Hematopoietic multipotent progenitor cell treated with erythropoietin and hydrocortisone succinate and interleukin-3 and kit ligand, for 17 days (in vitro differentiated cells): ENCODE results near the gene ZDHHC5.
A peak's percentile ranks its signal among the peaks of the same experiment; 100 is the strongest.

ENCODE experiments used
- DNase-seq: peaks from one replicate; pipeline ENCODE4 v3.0.0-alpha.2; 2015; ENCODE audit warnings: low spot score

ZDHHC5 gene, protein sequence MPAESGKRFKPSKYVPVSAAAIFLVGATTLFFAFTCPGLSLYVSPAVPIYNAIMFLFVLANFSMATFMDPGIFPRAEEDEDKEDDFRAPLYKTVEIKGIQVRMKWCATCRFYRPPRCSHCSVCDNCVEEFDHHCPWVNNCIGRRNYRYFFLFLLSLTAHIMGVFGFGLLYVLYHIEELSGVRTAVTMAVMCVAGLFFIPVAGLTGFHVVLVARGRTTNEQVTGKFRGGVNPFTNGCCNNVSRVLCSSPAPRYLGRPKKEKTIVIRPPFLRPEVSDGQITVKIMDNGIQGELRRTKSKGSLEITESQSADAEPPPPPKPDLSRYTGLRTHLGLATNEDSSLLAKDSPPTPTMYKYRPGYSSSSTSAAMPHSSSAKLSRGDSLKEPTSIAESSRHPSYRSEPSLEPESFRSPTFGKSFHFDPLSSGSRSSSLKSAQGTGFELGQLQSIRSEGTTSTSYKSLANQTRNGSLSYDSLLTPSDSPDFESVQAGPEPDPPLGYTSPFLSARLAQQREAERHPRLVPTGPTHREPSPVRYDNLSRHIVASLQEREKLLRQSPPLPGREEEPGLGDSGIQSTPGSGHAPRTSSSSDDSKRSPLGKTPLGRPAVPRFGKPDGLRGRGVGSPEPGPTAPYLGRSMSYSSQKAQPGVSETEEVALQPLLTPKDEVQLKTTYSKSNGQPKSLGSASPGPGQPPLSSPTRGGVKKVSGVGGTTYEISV

GRCh38 chr11:57667736-57668433, at the start of gene ZDHHC5:
Gene ZDHHC5 (plus strand): TSS chr11:57668114. CDS start chr11:57673091, 4,977 bp downstream.
- DNase-seq: no peak

DNA sequence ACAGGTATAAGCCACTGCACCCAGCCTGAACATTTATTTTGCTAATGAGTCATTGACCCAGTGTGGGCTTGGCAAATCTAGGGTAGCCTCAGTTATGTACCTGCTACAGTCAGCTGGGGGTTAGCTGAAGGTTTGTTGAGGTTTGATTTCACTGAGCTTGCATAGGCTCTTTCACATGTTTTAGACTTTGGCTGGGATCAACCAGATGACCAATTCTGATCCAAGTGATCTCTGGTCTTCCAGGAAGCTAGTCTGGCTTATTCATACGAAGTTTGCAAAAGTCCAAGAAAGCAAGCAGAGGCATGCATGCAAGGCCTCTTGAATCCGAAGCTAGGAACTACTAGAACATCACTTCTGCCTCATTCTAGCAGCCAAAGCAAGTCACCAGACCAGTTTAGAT, 49.5 kb upstream of the ZDHHC5 start:
- DNase-seq: no peak

DNA sequence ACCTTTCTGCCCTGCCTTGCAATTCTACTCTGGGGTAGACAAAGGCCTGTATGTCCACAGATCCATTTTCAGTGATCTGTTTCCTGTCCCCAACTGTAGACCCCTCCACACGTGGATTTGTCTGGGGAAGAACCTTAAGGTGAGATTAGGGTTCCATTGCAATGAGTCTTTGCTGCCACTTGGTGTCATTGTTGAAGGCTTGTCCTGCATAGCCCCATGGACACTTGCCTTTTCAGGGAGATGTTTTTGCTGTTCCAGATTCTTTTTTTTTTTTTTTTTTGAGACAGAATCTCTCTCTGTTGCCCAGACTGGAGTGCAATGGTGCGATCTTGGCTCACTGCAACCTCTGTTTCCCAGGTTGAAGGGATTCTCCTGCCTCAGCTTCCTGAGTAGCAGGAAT, 48.6 kb upstream of the ZDHHC5 start:
- DNase-seq: no peak

DNA sequence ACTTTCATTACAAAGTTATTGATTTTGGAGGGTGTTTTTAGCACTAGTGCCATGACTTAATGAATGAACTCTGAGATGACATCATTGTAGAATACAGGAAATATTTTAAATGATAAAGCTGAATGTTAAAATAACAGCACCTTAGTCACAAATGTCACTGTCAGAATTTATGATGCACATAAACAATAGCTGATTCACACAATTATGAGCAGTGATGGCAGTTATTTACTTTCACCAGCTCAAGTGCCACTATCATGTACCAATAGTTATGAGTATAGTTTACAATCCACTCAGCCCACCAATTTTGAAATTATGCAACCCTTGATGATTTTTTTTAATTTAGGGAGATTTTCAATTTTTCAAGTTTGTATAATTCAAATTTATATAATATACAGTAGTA, 47.4 kb upstream of the ZDHHC5 start:
- DNase-seq: no peak

GRCh38 chr11:57622263-57622662, 45.7 kb upstream of the ZDHHC5 start:
- no peak for DNase-seq

GRCh38 chr11:57624864-57625263, 43.0 kb upstream of the ZDHHC5 start:
- no peak for DNase-seq

- DNase-seq: no peak
Observed at GRCh38 chr11:57626895-57627294, 41.0 kb upstream of the ZDHHC5 start.

- DNase-seq: no peak
Observed at GRCh38 chr11:57630171-57630570, 37.7 kb upstream of the ZDHHC5 start.

- no peak for DNase-seq
Observed at GRCh38 chr11:57632116-57632515, 35.8 kb upstream of the ZDHHC5 start.

DNA sequence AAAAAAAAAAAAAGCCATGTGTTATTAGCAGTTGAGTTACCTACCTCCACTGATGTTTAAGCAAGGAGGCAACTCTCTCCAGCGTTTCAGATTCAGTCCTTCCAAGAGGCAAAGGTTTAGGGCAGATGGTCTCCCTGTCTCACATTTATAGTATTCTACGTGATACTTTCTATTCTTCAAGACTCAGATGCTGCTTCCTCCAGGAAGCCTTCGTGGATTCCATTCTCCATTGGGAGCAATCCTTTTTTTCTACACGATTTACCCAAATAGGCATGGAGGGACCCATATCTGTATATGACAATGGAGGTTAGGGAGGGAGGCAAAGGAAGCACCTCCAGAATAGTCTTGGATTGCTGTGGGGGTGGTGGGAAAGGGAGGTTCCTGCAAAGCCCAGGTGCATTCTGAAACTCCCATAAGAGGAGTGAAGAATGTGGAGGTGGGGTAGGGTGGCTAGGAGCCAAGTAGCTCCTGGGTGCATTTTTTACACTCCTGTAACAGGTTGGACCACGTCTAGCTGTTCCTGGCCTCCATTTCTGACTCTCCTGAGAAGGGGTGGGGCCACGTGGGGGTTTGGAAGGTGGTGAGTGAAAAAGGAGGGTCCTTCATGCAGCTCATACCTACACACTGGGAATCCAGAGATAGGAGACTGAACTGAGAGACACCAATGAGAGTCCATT, 34.4 kb upstream of the ZDHHC5 start:
- no peak for DNase-seq

DNA sequence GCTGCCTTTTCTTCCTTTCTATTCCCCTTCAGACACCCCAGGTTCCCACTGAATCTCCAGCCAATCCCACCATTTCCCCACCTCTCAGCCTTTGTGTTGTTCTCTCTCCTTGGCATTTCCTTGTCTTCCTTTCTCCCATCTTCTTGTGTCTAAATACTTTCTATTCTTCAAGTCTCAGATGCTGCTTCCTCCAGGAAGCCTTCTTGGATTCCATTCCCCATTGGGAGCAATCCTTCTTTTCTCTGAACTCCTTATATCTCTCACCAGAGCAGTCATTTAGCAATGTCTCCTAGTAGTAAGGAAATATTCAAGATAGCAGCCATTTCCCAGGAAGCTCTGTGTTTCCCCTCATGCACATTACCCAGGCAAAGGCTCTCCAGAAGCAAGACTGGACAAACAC, 33.6 kb upstream of the ZDHHC5 start:
- DNase-seq: no peak

- no peak for DNase-seq
Observed at GRCh38 chr11:57635246-57635645, 32.7 kb upstream of the ZDHHC5 start.

GRCh38 chr11:57637626-57638004, 30.3 kb upstream of the ZDHHC5 start:
- DNase-seq: no peak

DNA sequence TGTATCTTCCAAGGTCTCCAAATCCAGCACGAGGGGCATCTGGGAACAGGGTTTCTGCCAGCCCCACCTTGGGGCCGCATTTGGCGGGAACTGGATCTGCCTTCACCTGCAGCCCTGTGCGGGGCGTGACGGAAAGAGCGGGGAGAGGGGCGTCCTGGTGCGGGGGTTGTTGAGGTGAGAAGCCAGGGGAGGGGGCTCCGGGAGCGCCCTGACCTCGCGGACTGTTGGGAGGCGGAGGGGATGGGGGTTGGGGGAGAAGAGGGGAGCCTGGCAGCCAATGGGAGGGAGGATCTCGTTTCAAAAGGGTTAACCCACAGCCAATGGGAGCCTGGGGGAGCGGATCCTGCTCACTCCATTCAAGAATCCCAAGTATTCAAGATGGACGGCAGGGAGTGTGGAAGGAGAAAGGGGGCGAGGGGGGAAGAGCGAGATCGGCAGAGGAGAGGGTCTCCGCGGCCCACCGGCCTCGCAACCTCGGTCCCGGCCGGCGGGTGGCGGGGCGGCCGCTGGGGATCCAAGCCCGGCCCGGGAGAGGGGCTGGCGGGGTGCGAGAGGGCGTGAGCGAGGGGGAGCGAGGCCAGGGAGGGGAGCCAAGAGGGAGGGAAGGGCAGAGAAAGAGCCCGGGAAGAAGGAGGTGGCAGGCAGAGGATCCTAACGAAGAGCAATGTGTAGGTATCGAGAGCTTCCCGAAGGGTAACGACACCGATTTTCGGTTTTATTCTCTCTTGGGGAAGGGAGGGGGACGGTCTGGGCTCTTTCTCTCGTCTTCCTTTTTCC, 29.7 kb upstream of the ZDHHC5 start:
- DNase-seq: no peak

- peak; percentile 24 for DNase-seq
Observed at GRCh38 chr11:57638811-57639320, 29.0 kb upstream of the ZDHHC5 start.

DNA sequence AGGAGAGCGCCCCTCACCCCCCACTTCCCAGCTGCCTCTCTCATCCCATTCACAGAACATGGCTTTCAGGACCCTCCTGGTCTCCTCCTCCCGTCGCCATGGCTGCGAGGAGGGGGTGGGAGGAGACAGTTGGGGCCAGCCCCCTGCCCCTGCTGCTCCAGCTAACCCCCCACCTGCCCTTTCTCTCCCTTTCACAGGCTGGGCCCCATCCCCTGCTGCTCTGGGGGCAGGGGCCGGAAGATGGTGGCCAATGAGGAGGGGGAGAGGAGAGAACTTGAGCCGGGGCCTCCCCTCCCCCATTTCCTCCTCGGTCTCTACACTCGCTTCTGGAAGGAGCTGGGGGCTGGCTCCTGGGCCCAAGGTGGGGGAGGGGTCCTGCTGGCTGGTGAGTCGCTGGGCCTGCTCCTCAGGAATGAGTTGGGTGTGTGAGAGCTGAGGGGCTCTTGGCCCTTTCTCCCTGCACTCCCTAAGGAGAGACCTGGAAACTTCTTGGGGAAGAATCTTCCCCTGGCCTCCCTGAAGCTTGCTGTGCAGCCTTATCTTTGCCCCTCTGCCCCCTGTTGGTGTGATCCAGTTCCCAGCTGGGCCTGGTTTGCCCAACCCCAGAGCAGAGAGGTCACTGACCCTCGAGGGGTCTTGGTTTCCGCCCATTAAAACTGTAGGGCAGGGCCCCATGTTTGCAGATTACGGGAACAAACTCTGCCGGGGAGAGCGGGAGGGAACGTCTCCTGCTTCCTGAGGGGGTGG, 28.4 kb upstream of the ZDHHC5 start:
- peak; percentile 37 for DNase-seq

GRCh38 chr11:57640068-57640800, 27.7 kb upstream of the ZDHHC5 start:
- DNase-seq: peak; percentile 23

DNA sequence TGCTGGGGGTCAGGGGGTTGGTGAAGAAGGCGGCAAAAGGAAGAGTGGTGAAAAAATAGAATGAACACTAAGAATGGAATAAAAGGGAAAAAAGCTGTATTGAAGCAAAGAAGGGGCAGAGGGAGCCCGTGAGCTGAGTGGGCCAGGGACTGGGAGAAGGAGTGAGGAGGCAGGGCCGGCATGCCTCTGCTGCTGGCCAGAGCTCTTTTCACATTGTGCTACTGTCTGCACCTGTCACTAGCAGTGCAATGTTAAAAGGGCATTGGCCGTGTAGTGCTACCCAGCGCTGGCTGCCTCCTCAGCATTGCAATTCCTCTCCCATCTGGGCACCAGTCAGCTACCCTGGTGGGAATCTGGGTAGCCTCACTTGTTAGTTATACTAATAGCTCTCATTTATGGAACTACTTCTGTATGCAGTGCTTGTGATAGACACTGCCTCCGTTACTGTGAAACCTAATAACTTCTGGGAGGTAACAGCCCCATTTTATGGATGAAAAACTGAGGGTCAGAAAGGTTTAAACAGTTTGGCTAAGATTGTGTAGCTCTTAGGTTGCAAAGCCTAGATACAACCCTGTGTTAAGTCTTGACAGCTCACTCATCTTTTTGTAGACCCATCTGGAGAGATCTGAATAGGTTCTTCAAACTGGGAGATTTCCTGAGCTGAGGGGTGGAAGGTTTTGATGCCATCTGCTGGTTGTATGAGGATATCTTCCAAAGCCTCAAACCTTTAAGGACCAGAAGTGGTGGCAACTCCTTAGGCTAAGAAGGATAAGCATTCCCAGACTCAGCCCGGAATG, 26.7 kb upstream of the ZDHHC5 start:
- DNase-seq: peak; percentile 64

DNA sequence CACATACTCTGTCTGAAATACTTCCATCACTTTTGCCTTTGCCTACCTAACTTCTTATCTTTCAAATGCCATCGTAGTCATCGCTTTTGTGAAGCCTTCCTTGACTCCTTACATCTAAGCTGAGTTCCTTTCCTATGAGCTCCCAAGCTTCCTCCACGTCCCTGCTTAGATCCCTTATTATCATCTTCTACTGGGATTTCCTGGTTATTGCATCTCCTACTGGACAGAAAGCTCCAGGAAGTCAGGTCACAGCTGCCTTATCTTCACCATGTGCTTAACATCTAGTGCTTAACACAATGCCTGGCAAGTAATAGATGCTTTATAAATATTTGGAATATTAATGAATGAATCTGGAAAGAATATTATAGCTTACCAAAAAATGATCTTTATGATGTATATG, 24.1 kb upstream of the ZDHHC5 start:
- peak; percentile 48 for DNase-seq
